Stimulated activated CD8-positive, alpha-beta memory T cell treated with anti-CD3 and anti-CD28 coated beads, Interleukin-7, amount 100 ng/mL, for 4 hours (primary cell): ENCODE results near the gene B3GALNT2.

Source experiments
- DNase-seq, 2 donors: peaks; one replicate each; pipeline ENCODE4 v3.0.0-alpha.2; 2020; ENCODE audit warnings: low read depth in 2 of 2

B3GALNT2 gene

DNA sequence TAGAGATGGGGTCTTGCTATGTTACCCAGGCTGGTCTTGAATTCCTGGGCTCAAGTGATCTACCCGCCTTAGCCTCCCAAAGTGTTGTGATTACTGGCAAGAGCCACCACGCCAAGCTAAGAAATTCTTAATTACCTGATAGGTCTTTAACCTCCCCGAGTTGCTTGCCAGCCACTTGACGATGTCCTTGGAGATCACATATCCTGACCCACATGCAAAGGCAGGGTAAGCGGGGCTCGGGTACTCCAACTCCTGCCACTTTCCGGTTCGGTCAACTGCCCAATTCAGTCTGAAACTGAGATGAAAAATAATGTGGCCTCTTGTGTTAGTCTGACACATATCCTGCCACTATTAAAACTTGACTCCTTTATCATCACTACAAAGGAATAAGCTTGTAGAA, 50.2 kb downstream of the B3GALNT2 start:
- no peak for DNase-seq

DNA sequence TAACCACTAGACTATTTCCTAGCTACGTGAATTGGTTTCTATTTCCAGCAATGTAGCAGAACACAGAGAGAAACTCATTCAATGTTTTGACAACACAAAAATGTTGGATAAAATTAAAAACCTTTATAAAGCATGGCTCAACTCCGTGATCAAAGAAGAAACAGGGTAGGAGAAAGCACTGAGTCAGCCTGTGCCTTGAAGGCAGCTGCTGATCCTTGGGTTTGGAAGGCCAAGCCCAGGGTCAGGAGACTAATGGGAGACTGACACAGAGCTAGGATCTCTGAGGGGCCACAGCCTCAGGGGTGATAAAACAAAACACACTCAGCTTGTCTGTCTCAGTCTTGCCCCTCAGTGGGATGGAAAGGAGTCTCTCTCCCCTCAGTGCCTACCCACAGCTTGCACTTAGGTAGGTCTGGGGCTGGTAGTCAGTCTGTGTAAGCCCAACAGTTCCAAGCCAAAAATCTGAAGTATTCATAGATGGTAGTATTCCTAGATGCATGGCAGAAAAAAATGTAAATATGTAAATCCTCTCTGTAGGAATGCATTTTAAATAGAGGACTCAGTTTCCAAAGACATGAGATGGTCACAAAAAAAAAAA, 53.3 kb downstream of the B3GALNT2 start:
- DNase-seq: no peak

DNA sequence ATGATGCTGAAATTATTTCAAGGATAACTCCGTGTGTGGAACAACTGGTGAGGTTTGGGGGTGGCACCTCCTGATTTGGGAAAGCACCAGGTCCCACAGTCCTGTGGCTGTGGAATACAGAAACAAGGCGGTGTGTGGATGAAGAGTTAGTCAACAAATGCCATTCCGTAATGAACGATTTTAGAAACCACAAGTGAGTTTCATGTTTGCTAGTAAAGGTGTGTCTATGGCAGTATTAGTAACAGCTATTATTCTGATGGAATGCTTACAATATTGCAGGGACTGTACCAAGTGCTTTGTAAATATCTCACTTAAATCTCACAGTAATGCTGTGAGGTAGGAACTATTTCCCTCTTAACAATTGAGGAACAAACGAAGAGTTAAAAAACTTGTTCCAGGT, 53.8 kb downstream of the B3GALNT2 start:
- DNase-seq: no peak

DNA sequence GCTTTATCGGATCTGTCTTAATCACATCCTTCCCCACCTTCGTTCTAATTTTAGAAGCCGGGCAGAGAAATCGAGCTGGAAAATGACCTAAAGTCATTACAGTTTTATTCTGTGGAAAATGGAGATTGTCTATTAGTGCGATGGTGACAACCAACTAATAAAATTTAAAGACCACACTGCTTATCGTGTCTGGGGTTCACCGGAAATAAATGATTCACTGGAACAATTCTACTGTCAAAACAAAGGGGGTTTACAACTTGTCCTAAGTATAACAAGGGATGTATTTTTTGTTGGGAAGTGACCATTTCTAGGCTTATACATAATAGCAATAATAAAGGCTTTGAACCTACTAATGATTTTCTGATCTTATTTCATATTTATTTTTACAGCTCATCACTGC, 55.6 kb downstream of the B3GALNT2 start:
- DNase-seq: no peak

DNA sequence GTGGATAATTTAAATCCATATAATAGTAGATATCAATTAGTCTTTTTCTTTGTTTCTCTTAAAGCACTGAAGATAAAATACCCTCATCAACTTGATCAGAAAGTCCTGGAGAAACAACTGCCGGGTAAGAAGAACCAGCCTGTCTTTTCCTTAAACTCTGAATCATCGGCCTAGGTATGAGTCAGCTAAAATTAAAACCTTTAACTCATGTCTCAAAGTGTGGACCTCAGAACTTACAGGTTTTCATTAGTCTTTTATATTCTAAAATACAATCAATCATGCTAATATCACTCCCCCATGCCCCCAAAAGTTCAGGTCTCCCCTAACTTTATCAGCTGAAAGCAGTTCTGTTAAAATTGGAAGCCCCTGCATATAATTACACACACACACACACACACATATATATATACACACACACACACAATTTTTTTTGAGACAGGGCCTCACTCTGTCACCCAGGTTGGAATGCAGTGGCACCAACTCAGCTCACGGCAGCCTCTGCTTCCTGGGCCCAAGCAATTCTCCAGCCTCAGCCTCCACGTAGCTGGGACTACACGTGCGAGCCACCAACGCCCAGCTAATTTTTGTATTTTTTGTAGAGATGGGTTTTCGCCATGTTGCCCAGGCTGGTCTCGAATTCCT, 61.3 kb downstream of the B3GALNT2 start:
- no peak for DNase-seq

DNA sequence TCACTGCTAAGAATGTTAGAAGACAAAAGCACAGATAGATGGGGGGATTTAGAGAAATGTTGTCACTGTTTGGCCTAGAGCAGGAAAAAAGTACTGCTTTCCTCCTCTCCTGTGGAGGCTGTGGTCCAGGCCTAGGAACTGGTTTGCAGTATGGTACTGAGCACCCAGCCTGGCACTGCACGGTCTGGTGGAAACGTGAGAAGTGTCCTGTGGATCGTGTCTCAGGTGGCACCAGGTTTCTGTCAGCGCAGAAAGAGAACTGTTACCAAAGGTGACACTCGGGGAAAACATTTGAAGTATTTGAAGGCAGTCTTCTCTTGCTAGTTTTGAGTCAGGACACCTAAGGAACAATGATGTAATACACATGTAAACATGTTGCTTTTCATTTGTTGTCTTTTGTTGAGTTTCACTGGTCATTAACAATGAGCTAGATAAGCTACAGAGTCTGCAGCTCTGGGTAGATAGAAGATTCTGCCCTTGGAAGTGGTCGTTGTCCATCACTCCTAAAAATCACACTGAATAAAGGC, 63.0 kb downstream of the B3GALNT2 start:
- DNase-seq: no peak

DNA sequence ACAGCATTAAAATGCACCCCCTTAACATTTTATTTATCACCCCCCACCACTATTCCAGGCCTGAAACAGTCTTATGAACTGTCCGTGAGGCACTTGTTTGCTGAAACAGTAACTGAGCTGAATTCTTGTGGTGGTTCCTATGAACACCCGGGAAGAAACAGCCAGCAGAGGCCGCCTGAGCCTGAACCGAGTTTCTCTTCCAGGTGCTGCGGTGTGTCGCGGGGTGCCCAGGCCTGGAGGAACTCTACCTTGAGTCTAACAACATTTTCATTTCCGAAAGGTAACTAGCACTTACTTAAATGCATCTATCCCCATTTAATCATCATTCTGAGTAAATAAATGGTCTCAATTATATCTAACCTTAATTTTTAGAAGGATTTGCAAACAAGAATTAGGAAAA, 70.3 kb downstream of the B3GALNT2 start:
- DNase-seq: no peak

DNA sequence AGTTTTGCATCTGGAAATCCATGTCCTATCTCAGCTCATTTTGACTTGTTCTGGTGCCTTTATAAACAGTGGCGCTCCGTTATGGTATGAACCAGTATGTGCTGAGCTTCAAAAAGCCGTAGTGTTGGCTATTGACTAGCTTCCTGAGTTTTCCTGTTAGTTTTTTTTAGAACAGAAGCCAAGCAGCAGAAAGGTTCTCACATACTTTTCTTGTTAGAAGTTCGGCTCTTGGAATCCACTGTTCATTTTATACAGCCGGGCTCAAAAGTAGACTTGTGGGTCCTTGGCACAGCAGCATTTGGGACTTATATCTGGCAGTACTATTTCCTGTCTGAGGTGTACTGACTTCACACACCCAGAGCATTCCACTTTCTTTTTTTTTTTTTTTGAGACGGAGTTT, 73.3 kb downstream of the B3GALNT2 start:
- no peak for DNase-seq

DNA sequence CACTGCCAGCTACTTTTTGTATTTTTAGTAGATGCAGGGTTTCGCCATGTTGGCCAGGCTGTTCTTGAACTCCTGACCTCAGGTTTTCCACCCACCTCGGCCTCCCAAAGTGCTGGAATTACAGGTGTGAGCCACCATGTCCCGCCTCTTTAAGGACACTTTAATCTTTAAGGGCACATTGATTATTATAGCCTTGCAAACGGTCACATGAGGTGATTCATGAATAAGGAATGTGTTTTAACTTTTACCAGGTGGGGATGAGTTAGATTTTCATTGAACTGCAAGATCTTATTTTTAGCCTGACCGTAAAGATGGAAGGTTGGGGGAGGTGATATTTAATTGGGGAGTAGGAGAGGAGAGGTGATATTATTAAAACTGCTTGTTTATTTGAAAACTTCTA, 75.1 kb downstream of the B3GALNT2 start:
- DNase-seq: no peak

DNA sequence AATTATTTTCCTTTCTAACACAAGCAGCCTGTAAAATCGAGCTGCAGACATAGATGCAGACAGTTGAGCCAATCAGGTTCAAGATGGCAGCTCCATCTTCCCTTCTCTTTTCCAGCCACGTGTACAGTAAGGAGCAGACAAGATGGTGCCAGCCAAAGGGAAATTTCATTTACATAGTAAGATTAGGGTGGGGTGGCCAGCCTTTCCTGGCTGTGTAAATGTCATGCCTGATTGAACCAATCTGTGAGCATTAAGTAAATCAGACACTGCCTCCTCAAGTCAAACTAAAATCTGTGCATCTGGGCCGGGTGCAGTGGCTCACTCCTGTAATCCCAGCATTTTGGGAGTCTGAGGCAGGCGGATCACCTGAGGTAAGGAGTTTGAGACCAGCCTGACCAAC, 76.8 kb downstream of the B3GALNT2 start:
- DNase-seq: no peak

DNA sequence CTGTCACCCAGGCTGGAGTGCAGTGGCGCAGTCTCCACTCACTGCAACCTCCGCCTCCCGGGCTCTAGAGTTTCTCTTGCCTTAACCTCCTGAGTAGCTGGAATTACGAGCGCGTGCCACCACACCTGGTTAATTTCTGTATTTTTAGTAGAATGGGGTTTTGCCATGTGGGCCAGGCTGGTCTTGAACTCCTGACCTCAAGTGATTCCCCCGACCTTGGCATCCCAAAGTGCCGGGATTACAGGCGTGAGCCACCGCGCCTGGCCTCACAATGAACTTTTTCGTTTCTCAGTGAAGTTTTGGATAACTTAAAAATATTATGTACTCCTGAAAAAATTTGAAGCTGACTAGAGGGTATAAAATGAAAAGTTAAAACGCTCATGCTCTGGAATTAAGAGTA, 77.6 kb downstream of the B3GALNT2 start:
- DNase-seq: no peak

DNA sequence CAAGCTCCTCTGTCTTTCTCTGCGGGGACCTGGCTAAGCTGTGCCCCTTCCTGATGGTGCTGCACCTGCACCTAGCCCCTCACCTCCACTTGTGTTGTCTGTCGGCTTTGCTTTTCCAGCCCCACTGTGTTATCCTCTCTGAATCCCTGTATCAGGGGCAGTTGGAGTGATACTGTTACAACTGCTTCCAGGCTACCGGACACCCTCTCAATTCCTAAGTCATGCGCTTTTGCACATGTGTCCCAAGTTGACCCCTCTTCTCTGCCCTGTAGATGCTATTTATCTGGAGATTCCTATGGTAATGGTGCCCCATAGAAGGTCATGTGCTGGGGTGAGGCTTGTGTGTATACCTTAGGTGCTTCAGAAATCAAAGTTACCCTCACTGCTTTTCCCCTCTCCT, 78.1 kb downstream of the B3GALNT2 start:
- no peak for DNase-seq

DNA sequence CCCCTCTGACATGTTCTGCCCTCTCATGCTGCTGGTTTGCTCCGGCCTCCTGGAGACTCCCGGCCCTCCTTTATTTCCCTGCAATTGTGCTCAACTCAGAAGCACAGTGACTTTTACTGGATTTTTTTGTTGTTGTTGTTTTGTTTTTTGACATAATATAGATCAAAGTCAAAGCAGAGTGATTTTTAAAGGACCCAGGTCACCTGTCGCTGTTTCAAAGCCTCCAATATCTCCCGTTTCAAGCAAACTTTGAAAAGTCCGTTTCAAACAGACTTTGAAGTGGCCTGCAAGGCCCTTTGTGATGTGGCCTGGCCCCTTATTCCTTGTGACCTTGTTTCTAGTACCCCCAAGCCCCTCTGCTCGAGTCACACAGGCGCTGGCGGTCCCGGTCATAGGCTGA, 78.9 kb downstream of the B3GALNT2 start:
- DNase-seq: no peak

DNA sequence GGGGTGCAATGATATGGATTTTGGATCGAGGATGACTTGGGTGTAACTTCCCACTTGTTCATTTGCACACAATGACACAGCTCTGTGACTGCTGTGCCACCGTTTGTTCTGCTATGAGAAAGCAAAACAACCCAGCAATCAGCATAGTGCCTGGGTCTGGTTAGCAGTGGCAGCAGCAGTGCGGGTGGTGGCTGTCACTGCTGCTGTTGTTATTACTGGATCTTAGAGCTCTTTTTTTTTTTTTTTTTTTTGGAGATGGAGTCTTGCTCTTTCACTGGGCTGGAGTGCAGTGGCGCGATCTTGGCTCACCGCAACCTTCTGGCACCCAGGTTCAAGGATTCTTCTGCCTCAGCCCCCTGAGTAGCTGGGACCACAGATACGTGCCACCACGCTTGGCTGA, 80.2 kb downstream of the B3GALNT2 start:
- DNase-seq: no peak

DNA sequence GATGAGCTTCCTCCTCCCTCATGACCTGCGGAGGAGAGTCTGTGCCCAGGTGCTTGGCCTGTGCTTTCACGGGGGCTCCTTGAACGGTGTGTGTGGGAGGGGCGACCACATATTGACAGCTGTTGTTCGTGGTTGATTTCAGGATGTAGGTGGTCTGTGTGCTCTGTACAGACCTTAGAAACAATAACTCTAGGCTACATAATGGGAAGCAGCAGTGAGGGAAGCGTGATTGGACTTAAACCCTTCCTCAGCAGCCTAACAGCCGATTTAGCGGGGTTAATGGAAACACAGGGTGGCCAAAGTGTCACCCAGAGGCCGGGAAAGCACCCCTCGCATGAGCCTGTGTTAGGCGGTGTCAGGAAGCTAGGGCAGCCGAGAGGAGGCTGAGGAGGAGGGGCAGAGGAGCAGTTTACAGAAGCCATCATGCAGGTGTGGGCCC, 81.0 kb downstream of the B3GALNT2 start:
- DNase-seq: peak; percentile 3 to 15

DNA sequence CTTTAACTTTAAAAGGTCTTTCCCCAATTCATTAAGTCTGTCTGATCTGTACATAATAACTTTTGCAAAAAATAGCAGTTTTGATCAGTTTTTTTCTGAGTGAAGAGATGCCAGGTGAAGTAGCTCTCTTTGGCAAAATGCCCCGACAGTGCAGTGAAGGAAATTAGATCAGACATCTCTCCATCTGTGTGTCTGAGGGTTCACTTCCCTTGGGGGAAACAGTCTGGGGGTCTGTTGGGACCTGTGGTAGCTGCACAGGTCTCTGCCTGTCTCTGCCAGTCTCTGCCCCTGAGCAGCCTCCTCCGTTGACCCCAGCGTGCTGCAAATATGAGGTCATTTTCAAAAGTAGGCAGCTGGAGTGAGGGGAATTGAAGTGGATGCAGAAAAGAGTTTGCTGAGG, 82.5 kb downstream of the B3GALNT2 start:
- no peak for DNase-seq

DNA sequence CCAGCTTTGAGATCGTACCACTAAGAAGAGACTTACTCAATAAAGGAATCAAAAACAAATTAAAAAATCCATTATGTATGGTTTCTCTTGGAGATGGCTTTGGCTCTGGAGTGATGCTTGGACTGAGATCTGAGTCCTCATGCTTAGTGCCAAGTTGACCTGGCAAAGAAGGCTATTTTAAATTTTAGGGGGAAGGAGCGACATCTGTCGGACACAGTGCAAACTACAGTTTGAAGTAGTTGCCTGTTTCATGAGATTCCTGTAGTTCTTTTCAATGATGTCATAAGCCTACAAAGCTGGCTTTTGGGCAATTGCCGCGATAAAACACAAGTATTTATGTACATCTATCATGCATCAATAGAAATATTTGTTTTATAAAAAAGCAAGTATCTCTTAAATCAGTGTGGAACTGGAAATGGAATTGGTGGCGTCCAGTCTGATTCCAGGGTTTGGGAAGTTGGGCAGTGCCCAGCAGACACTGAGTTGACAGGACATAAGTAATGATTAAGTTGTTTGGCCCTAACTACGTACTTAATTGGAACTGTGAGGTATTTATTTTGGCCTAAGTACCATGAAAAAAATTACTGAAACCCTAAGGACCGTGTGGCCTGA, 87.1 kb downstream of the B3GALNT2 start:
- peak; percentile 8 to 24 for DNase-seq

DNA sequence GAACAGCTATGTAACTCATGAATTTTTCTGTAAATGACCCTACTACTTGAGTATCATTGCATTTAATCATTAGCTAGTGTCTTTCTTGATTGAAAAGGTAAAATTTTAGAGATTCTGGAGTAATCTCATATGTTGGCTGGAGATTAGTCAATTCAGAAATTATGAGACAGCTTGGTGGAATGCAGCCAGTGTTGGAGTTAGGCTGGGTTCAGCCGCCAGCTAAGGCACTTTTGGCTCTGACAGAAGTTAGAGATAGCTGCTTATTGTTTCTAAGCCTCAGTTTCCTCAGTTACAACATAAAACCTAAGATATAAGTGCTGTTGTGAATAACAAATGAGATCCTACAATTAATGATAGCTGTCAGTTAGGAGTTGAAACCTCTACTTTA, 87.6 kb downstream of the B3GALNT2 start:
- no peak for DNase-seq

DNA sequence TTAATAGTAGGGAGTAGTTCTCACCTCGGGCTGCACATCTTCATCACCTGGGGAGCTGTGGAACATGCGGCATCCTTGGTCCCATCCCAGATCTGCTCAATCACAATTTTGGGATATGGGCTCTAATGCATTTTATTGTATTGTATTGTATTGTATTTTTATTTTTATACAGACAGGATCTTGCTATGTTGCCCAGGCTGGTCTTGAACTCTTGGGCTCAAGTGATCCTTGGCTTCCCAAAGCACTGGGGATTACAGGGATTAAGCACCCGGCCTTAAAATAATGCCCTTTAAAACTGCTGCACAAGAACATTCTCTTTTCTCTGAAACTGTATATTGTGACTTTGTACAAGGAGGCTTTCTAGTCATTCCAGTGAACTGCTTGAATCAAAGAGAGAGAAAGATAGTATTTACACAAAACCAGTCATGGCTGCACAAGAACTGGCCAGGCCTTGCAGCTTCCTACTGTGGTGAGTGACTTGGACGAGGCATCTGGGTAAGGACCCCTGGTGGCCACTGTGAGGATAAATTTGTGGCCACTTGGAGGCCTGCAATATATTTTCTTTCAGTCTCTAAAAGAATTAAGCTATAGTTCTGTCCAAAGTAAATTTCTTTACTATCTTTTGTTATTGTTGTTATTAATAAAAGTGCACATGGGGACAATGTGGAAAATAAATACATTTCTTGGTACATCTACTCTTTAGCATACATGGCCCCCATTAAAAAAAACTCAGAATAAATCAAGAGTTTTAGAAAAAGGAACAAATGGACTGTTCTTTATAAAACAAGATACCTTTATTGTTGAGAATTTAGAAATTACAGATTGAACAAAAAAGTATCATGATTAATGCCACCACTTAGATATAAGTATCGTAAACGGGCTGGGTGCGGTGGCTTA, 89.0 kb downstream of the B3GALNT2 start:
- DNase-seq: peak; percentile 38 to 40

DNA sequence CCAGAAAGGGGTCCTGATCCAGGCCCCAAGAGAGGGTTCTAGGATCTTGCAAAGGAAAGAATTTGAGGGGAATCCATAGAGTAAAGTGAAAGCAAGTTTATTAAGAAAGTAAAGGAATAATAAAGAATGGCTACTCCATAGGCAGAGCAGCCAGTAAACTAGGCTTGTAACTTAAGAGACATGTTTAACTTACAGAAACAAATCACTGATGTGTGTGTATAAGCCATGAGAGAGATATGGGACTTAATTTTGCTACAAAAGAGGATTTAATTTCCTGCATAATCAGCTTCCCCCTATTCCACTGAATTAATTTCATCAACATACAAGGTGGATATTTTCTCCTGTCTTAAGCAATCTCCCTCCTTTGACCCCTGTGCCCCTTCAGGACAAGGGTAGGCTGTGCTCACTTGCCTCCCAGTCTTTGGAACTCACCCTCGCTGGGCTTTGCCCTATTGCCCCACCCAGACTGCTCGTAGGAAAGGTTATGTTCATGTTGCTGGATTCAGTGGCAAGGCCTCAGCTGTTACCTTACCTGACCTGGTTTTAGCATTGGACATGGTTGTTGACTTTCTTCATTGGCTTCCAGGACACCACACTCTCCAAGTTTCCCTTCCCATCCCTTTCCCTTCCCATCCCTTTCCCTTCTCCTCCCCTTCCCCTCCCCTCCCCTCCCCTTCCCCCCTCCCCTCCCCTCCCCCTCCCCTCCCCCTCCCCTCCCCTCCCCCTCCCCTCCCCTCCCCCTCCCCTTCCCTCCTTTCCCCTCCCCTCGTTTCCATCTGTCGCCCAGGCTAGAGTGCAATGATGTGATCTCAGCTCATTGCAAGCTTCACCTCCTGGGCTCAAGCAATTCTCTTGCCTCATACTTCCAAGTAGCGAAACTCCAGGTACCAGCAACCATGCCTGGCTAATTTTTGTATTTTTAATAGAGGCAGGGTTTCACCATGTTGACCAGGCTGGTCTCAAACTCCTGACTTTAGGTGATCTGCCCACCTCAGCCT, 92.5 kb downstream of the B3GALNT2 start:
- no peak for DNase-seq

DNA sequence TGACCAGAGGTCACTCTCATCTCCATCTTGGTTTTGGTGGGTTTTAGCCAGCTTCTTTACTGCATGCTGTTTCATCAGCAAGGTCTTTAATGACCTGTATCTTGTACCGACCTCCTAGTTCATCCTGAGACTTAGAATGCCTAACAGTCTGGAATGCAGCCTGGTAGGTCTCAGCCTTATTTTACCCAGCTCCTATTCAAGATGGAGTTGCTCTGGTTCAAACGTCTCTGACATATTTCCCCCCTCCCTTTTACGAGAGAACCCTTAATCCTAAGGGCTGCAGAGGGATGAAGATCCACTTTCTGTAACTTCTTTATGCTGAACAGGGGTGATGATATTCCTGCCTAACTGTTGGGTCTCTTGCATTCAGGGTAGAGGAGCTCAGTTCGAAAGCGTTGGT, 93.8 kb downstream of the B3GALNT2 start:
- DNase-seq: no peak
